Nephron (organoid): ENCODE measurements around the gene TTBK1.

Experiments
- H3K27ac Mint-ChIP-seq, 3 experiments: 2 replicates each; pipeline ENCODE4 v1.8.0; 2020; ENCODE audit warnings: mixed read lengths in 3 of 3, mild to moderate bottlenecking in 2 of 3, moderate library complexity in 1 of 3
- H3K27me3 Mint-ChIP-seq: 2 replicates; pipeline ENCODE4 v1.8.0; 2021; ENCODE audit warnings: low read depth, mild to moderate bottlenecking, moderate library complexity, mixed read lengths
- H3K36me3 Mint-ChIP-seq: 2 replicates; pipeline ENCODE4 v1.8.0; 2020; ENCODE audit warnings: low read depth, mixed read lengths
- H3K4me1 Mint-ChIP-seq: 2 replicates; pipeline ENCODE4 v1.8.0; 2020; ENCODE audit warnings: mixed read lengths
- H3K4me3 Mint-ChIP-seq, 3 experiments: 2 replicates each; pipeline ENCODE4 v1.8.0; 2020; ENCODE audit warnings: mild to moderate bottlenecking in 3 of 3, mixed read lengths in 3 of 3, moderate library complexity in 2 of 3
- H3K9me3 Mint-ChIP-seq: 2 replicates; pipeline ENCODE4 v1.8.0; 2020; ENCODE audit warnings: mixed read lengths
- TF ChIP-seq, protein P1 (sequence below), 3 experiments: fragments of 200-600 bp; sonication (generic); IDR thresholded peaks; one replicate each; pipeline ENCODE4 v1.5.0; 2021; ENCODE audit warnings: antibody characterized with exemption in 3 of 3; ENCODE audit not compliant: unreplicated experiment in 3 of 3

The TTBK1 gene

DNA sequence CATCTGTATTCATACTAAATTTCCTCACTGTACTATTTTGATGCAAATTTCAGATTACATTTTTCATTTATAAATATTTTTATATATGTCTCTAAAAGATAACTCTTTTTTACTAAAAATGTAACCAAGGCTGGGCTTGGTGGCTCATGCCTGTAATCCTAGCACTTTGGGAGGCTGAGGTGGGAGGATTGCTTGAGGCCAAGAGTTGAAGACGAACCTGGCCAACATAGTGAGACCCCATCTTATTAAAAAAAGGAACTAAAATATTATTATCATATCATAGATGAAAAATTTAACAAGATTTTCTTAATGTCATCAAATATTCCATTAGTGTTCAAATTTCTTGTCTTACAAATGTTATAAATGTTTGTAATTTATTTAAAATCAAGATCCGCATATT lies 7.4 kb upstream of the TTBK1 start:
- H3K4me3 Mint-ChIP-seq: no peak overlapping the region
- H3K27ac Mint-ChIP-seq: no peak overlapping the region
- peaks cover 41% of the 10 kb centered on the region for H3K27me3 Mint-ChIP-seq
- H3K4me1 Mint-ChIP-seq: no peaks in the 10 kb centered on the region
- peaks cover 5% of the 10 kb centered on the region for H3K9me3 Mint-ChIP-seq
- TF ChIP-seq, protein P1, sequence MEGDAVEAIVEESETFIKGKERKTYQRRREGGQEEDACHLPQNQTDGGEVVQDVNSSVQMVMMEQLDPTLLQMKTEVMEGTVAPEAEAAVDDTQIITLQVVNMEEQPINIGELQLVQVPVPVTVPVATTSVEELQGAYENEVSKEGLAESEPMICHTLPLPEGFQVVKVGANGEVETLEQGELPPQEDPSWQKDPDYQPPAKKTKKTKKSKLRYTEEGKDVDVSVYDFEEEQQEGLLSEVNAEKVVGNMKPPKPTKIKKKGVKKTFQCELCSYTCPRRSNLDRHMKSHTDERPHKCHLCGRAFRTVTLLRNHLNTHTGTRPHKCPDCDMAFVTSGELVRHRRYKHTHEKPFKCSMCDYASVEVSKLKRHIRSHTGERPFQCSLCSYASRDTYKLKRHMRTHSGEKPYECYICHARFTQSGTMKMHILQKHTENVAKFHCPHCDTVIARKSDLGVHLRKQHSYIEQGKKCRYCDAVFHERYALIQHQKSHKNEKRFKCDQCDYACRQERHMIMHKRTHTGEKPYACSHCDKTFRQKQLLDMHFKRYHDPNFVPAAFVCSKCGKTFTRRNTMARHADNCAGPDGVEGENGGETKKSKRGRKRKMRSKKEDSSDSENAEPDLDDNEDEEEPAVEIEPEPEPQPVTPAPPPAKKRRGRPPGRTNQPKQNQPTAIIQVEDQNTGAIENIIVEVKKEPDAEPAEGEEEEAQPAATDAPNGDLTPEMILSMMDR (IDR thresholded peaks at IDR 0.05; ENCODE audit: unreplicated experiment in 3 of 3): no peak
- H3K36me3 Mint-ChIP-seq: no peaks in the 10 kb centered on the region

DNA sequence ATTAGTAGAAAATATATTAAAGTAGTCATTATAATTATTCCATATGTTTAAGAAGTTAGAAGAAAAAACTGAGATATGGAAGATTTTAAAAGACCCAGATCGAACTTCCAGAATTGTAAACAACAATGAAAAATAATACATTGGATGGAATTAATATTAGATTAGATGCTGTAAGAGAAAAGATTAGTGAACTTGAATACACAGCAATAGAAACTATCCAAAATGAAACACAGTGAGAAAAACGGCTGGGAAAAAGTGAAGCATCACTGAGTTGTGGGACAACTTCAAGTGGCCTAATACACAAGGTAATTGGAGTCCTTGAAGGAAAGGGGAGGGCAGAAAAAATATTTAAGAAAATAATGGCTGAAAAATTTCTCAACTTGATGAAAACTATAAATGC lies 4.2 kb upstream of the TTBK1 start:
- H3K4me3 Mint-ChIP-seq: no peak overlapping the region
- TF ChIP-seq, protein P1 (IDR thresholded peaks at IDR 0.05; ENCODE audit: unreplicated experiment in 3 of 3): no peak
- H3K4me1 Mint-ChIP-seq: no peaks in the 10 kb centered on the region
- H3K27me3 Mint-ChIP-seq: peaks cover 20% of the 10 kb centered on the region
- no peaks in the 10 kb centered on the region for H3K36me3 Mint-ChIP-seq
- H3K9me3 Mint-ChIP-seq: peaks cover 8% of the 10 kb centered on the region
- no peak overlapping the region for H3K27ac Mint-ChIP-seq

DNA sequence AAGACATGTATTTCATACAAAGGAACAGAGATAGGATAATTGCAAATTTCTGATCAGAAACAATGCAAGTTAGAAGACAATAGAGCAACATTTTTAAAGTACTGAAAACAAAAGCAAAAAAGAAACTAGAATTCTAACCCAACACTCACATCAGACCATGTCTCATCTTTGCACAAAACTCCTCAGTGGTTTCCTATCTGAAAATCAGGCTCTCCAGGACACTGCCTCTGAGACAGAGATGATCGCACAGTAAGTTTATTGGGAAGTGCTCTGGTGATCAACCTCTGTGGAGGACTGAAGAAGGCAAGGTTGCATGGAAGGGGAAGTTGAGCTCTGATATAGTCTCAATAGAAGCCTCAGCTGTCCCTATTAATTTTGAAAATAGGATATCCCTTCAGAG lies 2.3 kb upstream of the TTBK1 start:
- no peak overlapping the region for H3K27ac Mint-ChIP-seq
- H3K36me3 Mint-ChIP-seq: no peaks in the 10 kb centered on the region

DNA sequence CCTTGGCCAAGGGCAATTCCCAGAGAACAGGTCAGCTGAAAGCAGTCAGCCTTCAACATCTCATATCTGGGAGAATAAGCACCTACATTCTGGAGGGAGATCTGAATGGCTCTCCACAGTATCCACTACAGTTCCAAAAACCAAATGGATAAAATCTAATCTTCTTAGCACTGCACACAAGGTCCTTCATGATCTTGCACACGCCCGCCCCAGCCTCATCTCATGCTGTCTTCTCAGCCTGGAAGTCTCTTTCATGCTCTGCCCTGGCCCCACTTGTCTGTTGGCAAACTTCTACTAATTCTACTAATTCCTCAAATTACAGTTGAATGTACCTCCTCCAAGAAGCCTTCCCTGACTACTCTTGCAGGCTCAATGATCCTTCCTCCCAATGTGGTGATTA lies 1.8 kb upstream of the TTBK1 start:
- Mint-ChIP-seq H3K9me3 (peaks cover 8% of the 10 kb centered on the region), H3K36me3 (no peaks in the 10 kb centered on the region), H3K4me1 (no peaks in the 10 kb centered on the region), H3K27me3 (peaks cover 6% of the 10 kb centered on the region), H3K27ac (no peak overlapping the region), H3K4me3 (no peak overlapping the region)
- TF ChIP-seq, protein P1 (IDR thresholded peaks at IDR 0.05; ENCODE audit: unreplicated experiment in 3 of 3): no peak

More for the DNA sequence above, 2.3 kb upstream of the TTBK1 start:
- Mint-ChIP-seq H3K27me3 (peaks cover 10% of the 10 kb centered on the region), H3K9me3 (peaks cover 8% of the 10 kb centered on the region), H3K4me3 (no peak overlapping the region), H3K4me1 (no peaks in the 10 kb centered on the region)
- TF ChIP-seq, protein P1 (IDR thresholded peaks at IDR 0.05; ENCODE audit: unreplicated experiment in 3 of 3): no peak

DNA sequence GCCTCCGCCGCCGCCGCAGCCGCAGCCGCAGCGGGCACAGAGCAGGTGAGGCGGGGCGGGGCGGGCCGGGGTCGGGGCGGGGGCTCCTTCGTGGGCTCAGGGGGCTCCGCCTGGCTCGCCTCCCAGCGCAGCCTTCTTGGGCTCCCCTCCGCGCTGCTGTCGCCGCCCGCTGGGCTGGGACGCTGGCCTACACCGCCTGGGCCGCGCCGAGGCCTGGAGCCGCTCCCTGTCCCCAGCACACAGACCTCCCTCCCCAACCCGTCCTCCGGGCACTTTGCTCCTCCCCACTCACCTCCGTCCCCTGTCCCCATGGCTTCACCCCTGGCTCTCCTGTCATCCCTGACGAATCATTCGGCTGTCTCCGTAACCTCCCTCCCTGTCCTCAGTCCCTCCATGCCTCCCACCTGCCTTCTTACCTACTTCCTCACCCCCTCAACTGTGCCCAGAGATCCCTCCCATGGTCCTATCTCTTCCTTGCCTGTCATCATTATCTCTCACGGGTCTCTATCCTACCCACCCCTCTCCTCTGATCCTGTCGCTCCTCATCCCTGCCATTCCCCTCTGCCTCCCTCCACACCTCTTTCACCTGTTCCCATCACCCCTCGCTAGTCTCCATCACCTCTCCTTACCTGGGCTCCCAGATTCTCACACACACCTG lies 512 bp downstream of the TTBK1 start:
- Mint-ChIP-seq H3K27ac (no peak overlapping the region), H3K36me3 (no peaks in the 10 kb centered on the region), H3K27me3 (no peaks in the 10 kb centered on the region), H3K9me3 (peaks cover 8% of the 10 kb centered on the region), H3K4me3 (no peak overlapping the region), H3K4me1 (peaks cover 9% of the 10 kb centered on the region)
- TF ChIP-seq, protein P1 (IDR thresholded peaks at IDR 0.05; ENCODE audit: unreplicated experiment in 3 of 3): no peak
